Astrocyte (in vitro differentiated cells and primary cell): Measurements from ENCODE around the gene TUBGCP5. TPM values are rescaled to one million over a fixed set of nuclear protein-coding genes. Genes with fewer than 3 reads are reported as not detected.

Experiments used
- DNase-seq: peaks from one replicate; pipeline ENCODE4 v3.0.0-alpha.2; 2010; ENCODE audit warnings: low read depth
- FAIRE-seq: peaks from 2 replicates; lab custom pipeline; 2011; peaks lifted over from hg19 to GRCh38; lab: Jason Lieb, UNC
- H2AFZ ChIP-seq: 2 replicates; pipeline ENCODE4 v1.6.0; 2012; ENCODE audit warnings: low read depth, low read length, inconsistent platforms
- H3K27ac ChIP-seq: 2 replicates; pipeline ENCODE4 v1.5.1; 2011; ENCODE audit warnings: low read depth, low read length, inconsistent platforms
- H3K27me3 ChIP-seq: 2 replicates; pipeline ENCODE4 v1.6.0; 2011; ENCODE audit warnings: low read length, inconsistent platforms; ENCODE audit not compliant: insufficient read depth
- H3K36me3 ChIP-seq: 2 replicates; pipeline ENCODE4 v1.5.1; 2011; ENCODE audit warnings: low read length, inconsistent platforms; ENCODE audit not compliant: insufficient read depth
- H3K4me1 ChIP-seq: 2 replicates; pipeline ENCODE4 v1.5.1; 2011; ENCODE audit warnings: low read length, inconsistent platforms; ENCODE audit not compliant: insufficient read depth
- H3K4me2 ChIP-seq: 2 replicates; pipeline ENCODE4 v1.6.0; 2012; ENCODE audit warnings: low read length, inconsistent platforms
- H3K4me3 ChIP-seq: 2 replicates; pipeline ENCODE4 v1.5.1; 2011; ENCODE audit warnings: low read depth, mild to moderate bottlenecking, low read length, inconsistent platforms; ENCODE audit not compliant: insufficient read depth
- H3K79me2 ChIP-seq: 2 replicates; pipeline ENCODE4 v1.6.0; 2012; ENCODE audit warnings: mild to moderate bottlenecking, low read length, inconsistent platforms; ENCODE audit not compliant: insufficient read depth
- H3K9ac ChIP-seq: 2 replicates; pipeline ENCODE4 v1.6.0; 2012; ENCODE audit warnings: mild to moderate bottlenecking, low read length, inconsistent platforms
- H3K9me3 ChIP-seq: 2 replicates; pipeline ENCODE4 v1.5.1; 2012; ENCODE audit warnings: low read depth, mild to moderate bottlenecking, low read length, inconsistent platforms; ENCODE audit not compliant: insufficient read depth
- H4K20me1 ChIP-seq: 2 replicates; pipeline ENCODE4 v1.6.0; 2012; ENCODE audit warnings: low read length, inconsistent platforms; ENCODE audit not compliant: insufficient read depth
- H3K27ac Mint-ChIP-seq: one replicate; pipeline ENCODE4 v1.8.0; 2021; ENCODE audit warnings: mild to moderate bottlenecking, mixed read lengths; ENCODE audit not compliant: unreplicated experiment
- H3K27me3 Mint-ChIP-seq: one replicate; pipeline ENCODE4 v1.8.0; 2021; ENCODE audit warnings: low read depth, mixed read lengths; ENCODE audit not compliant: unreplicated experiment
- H3K36me3 Mint-ChIP-seq: one replicate; pipeline ENCODE4 v1.8.0; 2021; ENCODE audit warnings: low read depth, mixed read lengths; ENCODE audit not compliant: unreplicated experiment
- H3K4me1 Mint-ChIP-seq: one replicate; pipeline ENCODE4 v1.8.0; 2021; ENCODE audit warnings: low read depth, mixed read lengths; ENCODE audit not compliant: unreplicated experiment
- H3K4me3 Mint-ChIP-seq: one replicate; pipeline ENCODE4 v1.8.0; 2021; ENCODE audit warnings: mild to moderate bottlenecking, moderate library complexity, mixed read lengths; ENCODE audit not compliant: unreplicated experiment
- H3K9me3 Mint-ChIP-seq: one replicate; pipeline ENCODE4 v1.8.0; 2021; ENCODE audit warnings: mild to moderate bottlenecking, mixed read lengths; ENCODE audit not compliant: unreplicated experiment
- CTCF ChIP-seq: IDR thresholded peaks from 2 replicates; pipeline ENCODE4 v1.5.1; 2011; ENCODE audit warnings: low read depth, mild to moderate bottlenecking, inconsistent platforms, low read length, moderate library complexity; ENCODE audit not compliant: insufficient read depth
- EZH2 ChIP-seq: IDR thresholded peaks from 2 replicates; pipeline ENCODE4 v1.6.1; 2012; ENCODE audit warnings: mild to moderate bottlenecking, low read length, inconsistent platforms; ENCODE audit not compliant: insufficient read depth
- total RNA-seq: library from RNA; stranded (reverse); gene quantifications from 2 replicates; pipeline ENCODE4 v1.2.1, GENCODE V29; 2021

The TUBGCP5 gene
- total RNA-seq, 1 donor from 2014 or later = 13.8 TPM

DNA sequence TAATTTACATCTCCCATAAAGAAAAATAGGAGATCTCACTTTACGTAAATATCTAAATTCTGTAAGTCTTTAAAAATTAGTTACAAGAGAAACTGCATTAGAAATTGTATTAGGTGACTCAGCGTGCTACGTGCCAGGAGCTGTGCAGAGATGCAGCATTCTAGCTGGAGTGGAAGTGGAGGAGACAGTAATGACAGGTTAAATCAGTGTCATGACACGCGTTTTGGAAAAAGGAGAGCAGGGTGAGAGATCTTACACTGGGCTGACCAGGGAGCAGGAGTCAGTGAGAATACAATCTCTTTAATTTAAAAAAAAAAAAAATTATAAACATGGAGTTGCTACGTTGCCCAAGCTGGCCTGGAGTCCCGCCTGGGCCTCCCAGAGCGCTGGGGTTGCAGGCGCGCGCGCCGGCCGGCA, 635 bp downstream of the TUBGCP5 start:
- H3K27me3 Mint-ChIP-seq = no peaks in the 10 kb centered on the region
- H3K9me3 Mint-ChIP-seq = no peaks in the 10 kb centered on the region
- no peaks in the 10 kb centered on the region for H3K27me3 ChIP-seq
- DNase-seq (peak; percentile 51), FAIRE-seq (no peak)
- H3K4me1 ChIP-seq = no peaks in the 10 kb centered on the region
- peak overlapping the region; percentile 87 for H3K27ac ChIP-seq
- H3K9ac ChIP-seq = peak overlapping the region; percentile 96
- H2AFZ ChIP-seq = peak overlapping the region; percentile 97
- H3K4me3 Mint-ChIP-seq = peak overlapping the region; percentile 96
- H3K36me3 Mint-ChIP-seq = peaks cover 4% of the 10 kb centered on the region
- TF ChIP-seq EZH2 (no peak), CTCF (no peak)
- H3K4me1 Mint-ChIP-seq = peaks cover 3% of the 10 kb centered on the region
- no peaks in the 10 kb centered on the region for H3K9me3 ChIP-seq
- peak overlapping the region; percentile 86 for H3K4me3 ChIP-seq
- peak overlapping the region; percentile 88 for H3K27ac Mint-ChIP-seq
- peaks cover 26% of the 10 kb centered on the region for H3K79me2 ChIP-seq
- peak overlapping the region; percentile 88 for H3K4me2 ChIP-seq
- H3K36me3 ChIP-seq = peaks cover 13% of the 10 kb centered on the region
- peaks cover 5% of the 10 kb centered on the region for H4K20me1 ChIP-seq

DNA sequence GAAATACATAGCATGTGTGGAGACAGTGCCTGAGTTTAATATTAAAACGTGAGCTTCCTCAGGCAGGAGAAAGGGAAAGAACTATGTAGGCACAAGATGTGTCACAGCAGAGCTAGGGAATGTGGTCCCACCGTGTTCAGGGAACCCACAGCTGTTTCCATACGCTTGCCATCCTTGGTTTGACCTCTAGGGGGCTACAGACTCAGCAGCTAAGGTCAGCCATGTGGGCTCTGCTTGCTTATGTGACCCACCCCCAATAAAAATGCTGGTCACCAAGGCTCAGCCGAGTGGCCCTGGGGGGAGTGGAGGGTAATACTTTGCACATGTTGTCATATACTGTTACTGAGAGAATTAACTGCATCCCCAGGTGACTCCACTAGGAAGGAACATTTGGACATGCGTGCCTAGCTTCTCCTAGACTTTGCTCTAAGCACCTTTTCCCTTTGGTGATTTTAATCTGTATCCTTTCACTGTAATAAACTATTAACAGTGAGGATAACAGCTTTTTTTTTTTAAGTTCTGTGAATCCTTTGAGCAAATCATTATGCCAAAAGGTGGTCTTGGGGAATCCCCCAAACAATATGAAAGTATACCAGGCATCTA, 3.3 kb downstream of the TUBGCP5 start:
- Histone ChIP-seq H3K36me3 (peaks cover 30% of the 10 kb centered on the region), H3K9me3 (no peaks in the 10 kb centered on the region), H3K4me1 (no peaks in the 10 kb centered on the region), H3K79me2 (peaks cover 26% of the 10 kb centered on the region), H3K27ac (no peak overlapping the region), H3K4me2 (no peak overlapping the region), H4K20me1 (peaks cover 5% of the 10 kb centered on the region), H3K27me3 (no peaks in the 10 kb centered on the region), H3K4me3 (no peak overlapping the region), H3K9ac (no peak overlapping the region), H2AFZ (no peak overlapping the region)
- peak; percentile 20 for DNase-seq
- TF ChIP-seq EZH2 (no peak), CTCF (peak; percentile 69)
- Mint-ChIP-seq H3K36me3 (peaks cover 5% of the 10 kb centered on the region), H3K4me3 (no peak overlapping the region), H3K27ac (no peak overlapping the region), H3K27me3 (no peaks in the 10 kb centered on the region), H3K4me1 (peaks cover 3% of the 10 kb centered on the region), H3K9me3 (no peaks in the 10 kb centered on the region)
- FAIRE-seq = no peak

GRCh38 chr15:23033979-23034378, 5.4 kb downstream of the TUBGCP5 start:
- Mint-ChIP-seq H3K27ac (no peak overlapping the region), H3K9me3 (no peaks in the 10 kb centered on the region), H3K4me3 (no peak overlapping the region), H3K36me3 (peaks cover 5% of the 10 kb centered on the region), H3K27me3 (no peaks in the 10 kb centered on the region), H3K4me1 (peaks cover 3% of the 10 kb centered on the region)
- Histone ChIP-seq H3K4me1 (no peaks in the 10 kb centered on the region), H3K36me3 (peaks cover 37% of the 10 kb centered on the region), H3K79me2 (peaks cover 23% of the 10 kb centered on the region), H2AFZ (no peak overlapping the region), H3K27me3 (no peaks in the 10 kb centered on the region), H3K9ac (no peak overlapping the region), H4K20me1 (peaks cover 5% of the 10 kb centered on the region), H3K27ac (no peak overlapping the region), H3K9me3 (no peaks in the 10 kb centered on the region), H3K4me3 (no peak overlapping the region), H3K4me2 (no peak overlapping the region)
- FAIRE-seq (no peak), DNase-seq (no peak)
- no peak for TF ChIP-seq CTCF
- TF ChIP-seq EZH2 = no peak
